Right ventricle myocardium superior (tissue), 1 donor: ENCODE results near the gene P2RY6. TPM values are rescaled to one million over a fixed set of nuclear protein-coding genes. Genes with fewer than 3 reads are reported as not detected.
A peak's percentile ranks its signal among the peaks of the same experiment; 100 is the strongest.

Source experiments
- ATAC-seq: fragments of 200-7000 bp; cut with Tn5 transposase; one replicate; pipeline ENCODE4 v1.9.1; 2020; ENCODE audit warnings: mild to moderate bottlenecking; ENCODE audit not compliant: poor library complexity
- DNase-seq: peaks from one replicate; pipeline ENCODE4 v3.0.0-alpha.2; 2020
- intact Hi-C: fragments of 100-400 bp; cut with DNase I; formaldehyde crosslinking; loops from one replicate; pipeline ENCODE4 v1.11.2; 2022
- total RNA-seq: library from RNA; stranded (reverse); fragmentation: NEBNext Ultra II Directional; extraction: Animal tissue kit (Norgen Biotek cat#: 25700); gene quantifications from one replicate; pipeline ENCODE4 v1.2.1, GENCODE V29; 2021
- donor health status: DM: no; HTN: yes; CAD: no; lungs with severe emphysema.

The P2RY6 gene
- total RNA-seq, 1 donor from 2014 or later, result 2.1 TPM

- intact Hi-C loops, result loop anchor here (5.0 kb wide), 2 partner anchors 52 to 403 kb away; no protein-coding TSS in a partner anchor
- ATAC-seq (no peak), DNase-seq (no peak)
Measured at GRCh38 chr11:73235236-73235786, 36.8 kb upstream of the P2RY6 start.

DNA sequence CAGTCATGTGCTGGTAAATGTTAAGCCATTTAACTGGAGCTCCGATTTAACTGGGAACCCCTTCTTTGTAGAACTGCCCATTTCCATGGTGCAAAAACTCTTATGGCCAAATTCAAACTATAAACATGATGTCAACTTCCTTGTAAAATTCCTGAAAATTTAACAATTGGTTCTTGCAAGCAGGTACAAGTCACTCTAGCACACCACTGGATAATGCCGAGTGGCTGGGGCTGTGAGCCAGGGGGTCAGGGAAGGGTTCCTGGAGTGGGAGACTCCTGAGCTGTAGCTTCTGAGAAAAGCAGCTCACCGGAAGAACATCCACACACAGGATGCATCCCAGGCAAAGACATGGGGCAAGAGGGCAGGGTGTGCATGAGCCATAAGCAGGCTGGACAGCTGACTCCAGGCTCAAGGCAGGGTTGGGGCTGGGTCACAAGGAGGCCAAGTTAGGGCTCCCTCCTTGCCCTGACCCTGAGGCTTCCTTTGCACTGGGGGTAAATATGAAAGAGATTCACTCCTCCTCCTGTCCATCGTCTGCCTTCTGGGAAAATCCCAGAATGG is 35.9 kb upstream of the P2RY6 start:
- no peak for ATAC-seq
- DNase-seq, result no peak
- intact Hi-C loops, result loop anchor here (5.0 kb wide), 2 partner anchors 51 to 404 kb away; no protein-coding TSS in a partner anchor

DNA sequence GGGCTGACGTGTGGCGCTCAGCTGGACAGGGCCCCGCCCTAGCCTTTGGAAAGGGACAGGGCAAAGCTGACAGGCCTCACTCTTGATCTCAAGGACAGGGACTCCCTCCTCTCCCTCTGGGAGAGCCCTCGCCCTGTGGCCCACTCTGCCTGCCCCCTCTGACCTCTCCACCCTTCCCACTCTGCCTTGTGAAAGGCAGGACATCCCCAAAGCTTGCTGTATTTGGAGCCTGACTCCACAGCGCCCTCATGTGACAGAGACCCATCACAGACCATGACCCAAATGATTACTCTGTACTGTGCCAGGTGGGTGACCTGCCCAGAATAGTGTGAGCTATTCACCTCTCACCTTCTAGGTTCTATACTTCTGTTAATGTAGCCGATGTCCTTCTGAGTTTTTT is 35.3 kb upstream of the P2RY6 start:
- DNase-seq, result peak; percentile 62
- peak; percentile 52 for ATAC-seq
- intact Hi-C loops, result loop anchor here (5.0 kb wide), 2 partner anchors 50 to 405 kb away; no protein-coding TSS in a partner anchor

DNA sequence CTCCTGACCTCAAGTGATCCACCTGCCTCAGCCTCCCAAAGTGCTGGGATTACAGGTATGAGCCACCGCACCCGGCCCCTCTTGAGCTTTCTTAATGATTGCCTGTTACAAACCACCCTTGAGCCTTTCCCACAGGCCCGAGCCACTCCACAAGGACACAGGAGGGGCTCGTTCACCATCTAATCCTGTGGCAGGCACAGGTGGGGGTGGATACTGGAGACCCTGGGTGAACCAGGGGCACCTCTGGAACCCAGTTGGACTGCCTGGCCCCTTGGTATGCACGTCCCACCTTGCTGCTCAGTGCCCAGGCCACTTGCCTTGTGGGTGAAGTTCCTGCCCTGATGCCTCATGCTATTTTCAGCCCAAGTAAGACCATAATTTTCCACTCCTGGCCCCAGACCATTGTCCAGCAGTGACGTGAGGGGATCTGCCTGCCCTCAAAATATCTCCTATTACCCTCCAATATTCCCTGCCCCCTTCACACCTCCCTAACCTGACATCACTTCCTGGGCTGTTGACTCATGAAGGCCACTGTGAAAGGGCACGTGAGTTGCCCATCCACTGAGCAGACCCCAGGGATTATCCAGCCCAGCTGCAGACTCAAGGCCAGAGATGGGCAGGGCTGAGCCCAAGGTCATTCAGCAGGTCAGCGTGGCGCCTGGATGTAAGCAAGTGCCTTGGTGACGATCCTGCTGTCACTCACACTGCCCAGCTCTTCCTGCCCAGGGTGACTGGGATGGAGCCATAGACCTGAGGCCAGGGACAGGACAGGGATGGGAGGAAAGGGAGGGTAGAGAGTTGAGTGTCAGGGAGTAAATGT is 34.5 kb upstream of the P2RY6 start:
- intact Hi-C loops, result loop anchor here (5.0 kb wide), 2 partner anchors 50 to 405 kb away; no protein-coding TSS in a partner anchor
- DNase-seq (no peak), ATAC-seq (peak; percentile 33)

- intact Hi-C loops, result loop anchor here (5.0 kb wide), 2 partner anchors 48 to 407 kb away; no protein-coding TSS in a partner anchor
- DNase-seq (no peak), ATAC-seq (no peak)
Measured at GRCh38 chr11:73239111-73239521, 33.0 kb upstream of the P2RY6 start.

- intact Hi-C loops, result loop anchor here (5.0 kb wide), 3 partner anchors 48 to 407 kb away; no protein-coding TSS in a partner anchor
- ATAC-seq (no peak), DNase-seq (no peak)
Measured at GRCh38 chr11:73239571-73240189, 32.5 kb upstream of the P2RY6 start.

DNA sequence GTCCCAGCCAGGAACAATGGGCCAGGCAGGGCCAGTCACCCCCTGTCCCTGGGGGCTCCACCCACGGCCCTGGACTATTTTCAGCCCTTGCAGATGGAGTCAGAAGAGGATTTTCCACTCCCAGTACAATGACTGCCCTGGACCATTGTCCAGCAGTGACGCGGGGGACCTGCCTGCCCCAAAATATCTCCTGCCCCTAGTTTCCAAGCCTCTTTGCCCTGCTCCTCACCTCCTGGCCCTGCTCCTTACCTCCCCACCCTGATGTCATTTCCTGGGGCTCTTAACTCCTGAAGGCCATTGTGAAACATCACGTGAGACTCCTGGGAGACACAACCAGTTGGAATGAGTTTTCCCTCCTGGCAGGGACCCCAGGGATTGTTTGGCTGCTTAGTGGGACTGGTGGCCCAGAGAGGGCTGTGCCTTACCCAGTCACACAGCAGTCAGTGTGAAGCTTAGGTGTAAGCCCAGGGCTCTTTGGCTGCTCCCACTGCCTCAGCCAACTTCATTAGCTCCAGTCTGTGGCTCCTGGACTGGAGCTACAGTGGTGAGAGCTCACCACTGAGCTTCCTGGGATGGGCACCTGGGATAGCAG is 31.9 kb upstream of the P2RY6 start:
- intact Hi-C loops, result loop anchor here (5.0 kb wide), 1 partner anchor 53 kb away; no protein-coding TSS in a partner anchor
- ATAC-seq (peak; percentile 75), DNase-seq (peak; percentile 84)

- intact Hi-C loops, result loop anchor here (5.0 kb wide), 1 partner anchor 54 kb away; no protein-coding TSS in a partner anchor
- ATAC-seq (no peak), DNase-seq (no peak)
Measured at GRCh38 chr11:73241300-73241699, 30.8 kb upstream of the P2RY6 start.

DNA sequence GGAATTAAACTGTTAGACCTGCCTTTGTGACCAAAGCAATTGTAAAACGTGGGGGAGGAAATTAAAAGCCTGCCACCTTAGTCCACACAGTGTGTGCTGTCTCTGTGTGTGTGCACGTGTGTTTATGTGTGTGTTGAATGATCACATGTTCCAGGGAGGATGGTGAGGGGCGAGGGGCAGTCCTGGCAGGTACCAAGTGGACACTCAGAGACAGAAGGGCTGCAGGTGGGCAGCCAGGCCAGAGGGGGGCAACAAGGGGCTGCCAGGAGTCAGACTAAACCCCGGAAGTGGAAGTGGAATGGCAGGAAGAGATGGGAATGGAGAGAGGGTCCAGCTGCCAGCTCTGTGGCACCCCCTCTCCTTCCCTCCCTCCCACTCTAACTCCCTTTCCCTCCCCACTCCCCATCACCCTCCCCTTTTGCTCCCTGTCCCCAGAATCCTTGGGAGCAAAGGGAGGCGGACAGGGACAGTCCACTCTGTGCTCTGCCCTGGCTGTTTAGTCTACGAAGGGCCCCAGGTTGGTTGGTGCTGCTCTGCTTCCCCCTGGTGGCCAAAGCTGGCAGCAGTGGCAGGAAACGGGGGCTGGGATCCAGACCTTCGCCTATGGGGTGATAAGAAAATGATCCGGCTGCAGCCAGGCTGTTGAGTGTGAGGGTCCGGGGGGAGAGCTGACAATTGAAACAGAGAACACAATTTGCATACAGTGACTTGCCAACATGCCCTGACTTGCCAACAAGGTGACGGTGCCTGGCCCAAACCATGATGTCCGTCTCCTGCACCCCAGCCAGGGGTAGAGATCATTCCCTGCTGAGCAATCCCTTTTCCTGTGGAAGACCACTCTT is 29.7 kb upstream of the P2RY6 start:
- intact Hi-C loops, result loop anchor here (5.0 kb wide), 1 partner anchor 55 kb away; no protein-coding TSS in a partner anchor
- DNase-seq (peak; percentile 85), ATAC-seq (peak; percentile 66)

GRCh38 chr11:73243093-73243485 is 29.0 kb upstream of the P2RY6 start:
- no peak for DNase-seq
- intact Hi-C loops, result loop anchor here (5.0 kb wide), 1 partner anchor 56 kb away; no protein-coding TSS in a partner anchor
- ATAC-seq, result no peak

DNA sequence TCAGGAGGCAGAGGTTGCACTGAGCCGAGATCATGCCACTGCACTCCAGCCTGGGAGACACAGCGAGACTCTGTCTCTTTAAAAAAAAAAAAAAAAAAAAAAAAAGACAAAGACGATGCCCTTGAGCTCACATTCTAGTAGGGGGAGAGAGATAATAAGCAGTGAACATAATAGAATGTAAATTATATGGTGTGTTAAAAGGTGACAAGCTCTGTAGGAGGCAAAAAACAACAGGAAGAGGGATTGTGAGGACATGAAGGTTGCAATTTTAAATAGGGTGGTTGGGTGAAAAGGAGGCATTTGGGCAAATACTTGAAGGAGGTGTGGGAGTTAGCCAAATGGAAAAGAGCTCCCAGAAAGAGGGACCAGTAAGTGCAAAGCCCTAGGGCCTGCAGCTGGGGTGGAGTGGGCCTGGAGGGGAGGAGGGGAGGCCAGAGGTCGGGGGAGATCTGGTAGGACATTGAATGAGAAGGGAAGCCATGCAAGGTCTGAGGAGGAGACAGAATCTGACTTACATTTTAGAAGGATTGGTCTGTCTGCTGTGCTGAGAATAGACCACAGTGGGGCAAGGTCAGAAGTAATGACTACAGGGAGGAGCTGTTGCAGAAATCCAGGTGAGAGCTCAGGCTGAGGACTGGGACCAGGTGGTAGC is 27.4 kb upstream of the P2RY6 start:
- ATAC-seq (no peak), DNase-seq (no peak)
- intact Hi-C loops, result loop anchor here (5.0 kb wide), 1 partner anchor 57 kb away; no protein-coding TSS in a partner anchor

DNA sequence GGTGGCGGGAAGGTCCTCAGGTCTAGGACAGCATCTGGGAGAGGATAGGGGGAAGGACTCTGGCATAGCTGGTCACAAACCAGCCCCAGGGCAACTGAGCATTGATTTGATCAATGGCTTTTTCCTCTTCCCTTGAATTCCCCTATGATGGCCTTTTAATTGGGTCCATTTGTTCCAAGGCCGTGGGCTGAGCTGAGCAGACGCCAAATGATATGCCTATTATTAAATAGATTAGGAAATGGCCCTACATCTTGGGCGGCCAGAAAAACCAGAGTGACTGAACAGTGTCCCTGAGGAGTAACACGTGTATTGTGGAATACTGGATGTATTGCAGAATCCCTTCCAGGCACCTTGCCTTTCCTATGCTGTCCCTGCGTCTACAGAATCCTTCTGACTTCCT is 26.7 kb upstream of the P2RY6 start:
- ATAC-seq, result no peak
- DNase-seq, result no peak
- intact Hi-C loops, result no loop called here

DNA sequence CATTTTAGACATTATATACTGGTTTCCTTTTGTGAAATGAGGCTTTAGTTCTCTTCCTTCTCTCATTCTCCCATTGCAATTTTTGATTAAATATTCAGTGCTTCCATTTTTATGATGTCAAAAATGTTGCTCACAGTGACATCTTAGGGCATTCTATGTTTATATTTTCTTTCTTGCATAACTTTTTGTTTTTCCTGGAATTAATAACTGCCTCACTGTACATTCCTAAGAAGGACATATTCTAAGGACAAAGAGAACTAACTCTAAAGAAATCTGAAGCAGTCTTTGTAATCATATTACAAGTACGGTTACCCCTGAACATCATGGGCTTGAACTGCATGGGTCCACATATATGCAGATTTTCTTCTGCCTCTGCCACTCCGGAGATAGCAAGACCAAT is 25.8 kb upstream of the P2RY6 start:
- DNase-seq (no peak), ATAC-seq (no peak)
- intact Hi-C loops, result no loop called here

DNA sequence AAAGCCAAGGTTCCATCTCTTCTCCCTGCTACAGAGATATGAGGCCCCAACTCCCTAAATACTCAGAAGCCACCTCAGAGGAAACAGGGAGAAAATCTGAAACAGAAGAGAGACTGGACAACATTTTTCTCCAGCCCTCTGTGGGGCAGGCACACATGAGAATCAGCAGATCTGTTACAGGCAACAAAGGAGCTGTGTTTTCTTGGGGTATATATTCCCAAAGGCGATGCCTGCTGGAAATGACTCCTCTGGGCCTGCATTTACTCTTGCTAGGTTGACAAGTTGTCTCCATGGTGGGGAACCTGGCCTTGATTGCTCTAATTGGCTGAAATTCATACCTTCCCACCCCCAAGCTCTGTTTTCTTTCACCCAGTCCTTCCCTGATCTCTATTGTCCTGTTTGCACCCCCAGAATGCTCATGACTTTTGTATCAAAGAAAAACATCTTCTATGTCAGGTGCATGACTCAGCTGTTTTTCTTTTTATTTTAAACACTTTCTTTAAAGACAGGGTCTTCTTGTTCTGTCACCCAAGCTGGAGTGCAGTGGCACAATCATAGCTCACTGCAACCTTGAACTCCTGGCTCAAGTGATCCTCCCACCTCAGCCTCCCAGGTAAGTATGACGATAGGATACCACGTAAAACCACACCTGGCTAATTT is 23.5 kb upstream of the P2RY6 start:
- DNase-seq, result no peak
- intact Hi-C loops, result no loop called here
- ATAC-seq, result no peak

DNA sequence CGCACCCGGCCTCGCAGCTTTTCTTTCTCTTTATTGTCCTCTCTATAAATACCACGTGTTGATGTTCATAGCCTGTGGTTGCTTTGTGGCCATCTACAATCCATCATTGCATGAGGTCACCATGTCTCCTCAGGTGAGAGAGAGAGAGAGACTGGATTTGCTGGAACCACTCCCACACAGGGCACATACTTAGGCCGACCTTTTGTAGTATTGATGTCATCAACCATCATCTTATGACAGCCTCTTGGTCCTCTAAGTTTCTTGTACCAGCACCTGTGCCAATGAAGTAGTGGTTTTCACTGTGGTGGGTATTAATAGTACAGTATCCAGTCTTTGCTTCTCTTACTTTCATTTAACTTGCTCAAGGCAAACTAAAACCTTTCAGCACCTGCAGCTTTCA is 22.8 kb upstream of the P2RY6 start:
- DNase-seq (no peak), ATAC-seq (peak; percentile 15)
- intact Hi-C loops, result no loop called here

DNA sequence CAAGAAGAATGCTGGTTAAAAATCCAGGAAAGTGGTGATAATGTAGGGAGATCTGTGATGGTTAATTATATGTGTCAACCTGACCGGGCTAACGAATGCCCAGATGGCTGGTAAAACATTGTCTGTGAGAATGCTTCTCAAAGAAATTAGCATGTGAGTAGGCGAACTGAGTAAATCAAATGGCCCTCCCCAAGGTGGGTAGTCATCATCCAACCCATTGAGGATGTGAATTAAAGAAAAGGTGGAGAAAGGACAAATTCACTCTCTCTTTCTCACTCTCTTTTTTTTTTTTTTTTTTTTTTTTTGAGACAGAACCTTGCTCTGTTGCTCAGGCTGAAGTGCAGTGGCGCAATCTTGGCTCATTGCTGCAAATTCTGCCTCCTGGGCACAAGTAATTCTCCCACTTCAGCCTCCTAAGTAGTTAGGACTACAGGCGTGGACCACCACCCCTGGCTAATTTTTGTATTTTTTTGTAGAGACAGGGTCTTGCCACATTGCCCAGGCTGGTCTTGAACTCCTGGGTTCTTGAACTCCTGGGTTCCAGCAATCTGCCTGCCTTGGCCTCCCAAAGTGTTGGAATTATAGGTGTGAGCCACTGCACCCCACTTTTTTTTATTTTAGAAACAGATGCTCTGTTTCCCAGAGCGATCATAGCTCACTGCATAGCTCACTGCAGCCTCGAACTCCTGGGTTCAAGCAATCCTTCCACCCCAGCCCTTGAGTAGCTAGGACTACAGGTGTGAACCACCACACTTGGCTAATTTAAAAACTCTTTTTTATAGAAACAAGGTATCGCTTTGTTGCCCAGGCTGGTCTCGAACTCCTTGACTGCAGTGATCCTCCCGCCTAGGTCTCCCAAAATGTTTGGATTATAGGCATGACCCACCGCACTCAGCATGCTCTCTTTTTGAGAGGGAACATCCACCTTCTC is 22.0 kb upstream of the P2RY6 start:
- ATAC-seq, result no peak

More for the DNA sequence above, 22.0 kb upstream of the P2RY6 start:
- DNase-seq, result no peak
- intact Hi-C loops, result no loop called here
